Esophagus (tissue), 2 donors: ENCODE measurements around the gene ACAD10. TPM values are rescaled to one million over a fixed set of nuclear protein-coding genes. Genes with fewer than 3 reads are reported as not detected.
A peak's percentile ranks its signal among the peaks of the same experiment; 100 is the strongest.

Experiments used
- H3K27ac ChIP-seq, 2 donors: one replicate each; pipeline ENCODE4 v1.5.1; 2013; ENCODE audit warnings: low read depth in 2 of 2, mild to moderate bottlenecking in 2 of 2, inconsistent platforms in 1 of 2, low read length in 1 of 2, moderate library complexity in 1 of 2
- H3K27me3 ChIP-seq, 2 donors: one replicate each; pipeline ENCODE4 v1.6.1; 2013; ENCODE audit warnings: low read length in 2 of 2, control low read depth in 1 of 2, mild to moderate bottlenecking in 1 of 2; ENCODE audit not compliant: insufficient read depth in 2 of 2, control insufficient read depth in 1 of 2
- H3K36me3 ChIP-seq, 2 donors: one replicate each; pipeline ENCODE4 v1.6.1; 2013; ENCODE audit warnings: low read length in 1 of 2; ENCODE audit not compliant: control insufficient read depth in 2 of 2, insufficient read depth in 2 of 2
- H3K4me1 ChIP-seq, 2 donors: one replicate each; pipeline ENCODE4 v1.6.1; 2013; ENCODE audit warnings: low read length in 1 of 2; ENCODE audit not compliant: control insufficient read depth in 2 of 2, insufficient read depth in 2 of 2
- H3K4me3 ChIP-seq, 2 donors: one replicate each; pipeline ENCODE4 v1.5.1; 2013; ENCODE audit warnings: low read length in 2 of 2, mild to moderate bottlenecking in 2 of 2, low read depth in 1 of 2, moderate library complexity in 1 of 2
- H3K9me3 ChIP-seq, 2 donors: one replicate each; pipeline ENCODE4 v1.6.1; 2013; ENCODE audit warnings: mild to moderate bottlenecking in 2 of 2, low read depth in 1 of 2, low read length in 1 of 2, moderate library complexity in 1 of 2; ENCODE audit not compliant: control insufficient read depth in 2 of 2, insufficient read depth in 1 of 2
- WGBS, 2 donors: extraction: QIAGEN DNeasy Blood & Tissue Kit; methylation state at CpG; one replicate each; pipeline ENCODE4 v1.1.7; 2013; 5-methylcytosine and 5-hydroxymethylcytosine counted together
- polyA plus RNA-seq, 2 donors: library from polyadenylated mRNA; stranded (reverse); fragments of 200-250 nt; gene quantifications; one replicate each; pipeline ENCODE4 v1.2.3, GENCODE V29; 2013
- donor health status: healthy with polysubstance abuse.
- donor health status: Bipolar disorder and iron deficiency.

The ACAD10 gene
- polyA plus RNA-seq, 2 donors: 8.2 to 18.3 TPM

- H3K4me3 ChIP-seq: peak overlapping the region; percentile 57 to 72
- H3K9me3 ChIP-seq: no peaks in the 10 kb centered on the region
- no peaks in the 10 kb centered on the region for H3K36me3 ChIP-seq
- no peaks in the 10 kb centered on the region for H3K27me3 ChIP-seq
- peaks cover 5 to 16% of the 10 kb centered on the region in 2 donors for H3K4me1 ChIP-seq
- WGBS, 2 donors: 12 to 19% methylated on average over 18 of the region's 18 CpGs
- peak overlapping the region; percentile 75 to 79 for H3K27ac ChIP-seq
These were observed 81.7 kb downstream of the ACAD10 start for GRCh38 chr12:111767362-111768158.

- H3K4me1 ChIP-seq: peaks cover 5 to 21% of the 10 kb centered on the region in 2 donors
These were observed 82.5 kb downstream of the ACAD10 start for GRCh38 chr12:111768159-111768895.

GRCh38 chr12:111769599-111769998 lies 83.7 kb downstream of the ACAD10 start:
- Histone ChIP-seq H3K9me3 (no peaks in the 10 kb centered on the region), H3K4me3 (no peak overlapping the region), H3K4me1 (peaks cover 5 to 26% of the 10 kb centered on the region in 2 donors), H3K36me3 (no peaks in the 10 kb centered on the region), H3K27ac (no peak overlapping the region), H3K27me3 (no peaks in the 10 kb centered on the region)
- 65 to 73% methylated on average over 8 of the region's 8 CpGs for WGBS, 2 donors

More at GRCh38 chr12:111768159-111768895, 82.5 kb downstream of the ACAD10 start:
- Histone ChIP-seq H3K27me3 (no peaks in the 10 kb centered on the region), H3K27ac (peak overlapping the region; percentile 23 to 70), H3K36me3 (no peaks in the 10 kb centered on the region), H3K4me3 (peak overlapping the region; percentile 33 to 57), H3K9me3 (no peaks in the 10 kb centered on the region)
- 60 to 68% methylated on average over 9 of the region's 9 CpGs for WGBS, 2 donors

GRCh38 chr12:111773801-111774551 lies 88.1 kb downstream of the ACAD10 start:
- H3K9me3 ChIP-seq: no peaks in the 10 kb centered on the region
- peak overlapping the region; percentile 91 to 95 for H3K27ac ChIP-seq
- 25 to 31% methylated on average over 17 of the region's 17 CpGs for WGBS, 2 donors
- H3K36me3 ChIP-seq: peaks cover 0 to 5% of the 10 kb centered on the region in 2 donors
- H3K4me3 ChIP-seq: no peak overlapping the region
- H3K4me1 ChIP-seq: peaks cover 15 to 35% of the 10 kb centered on the region in 2 donors
- no peaks in the 10 kb centered on the region for H3K27me3 ChIP-seq

GRCh38 chr12:111775205-111776193 lies 89.6 kb downstream of the ACAD10 start:
- peaks cover 0 to 5% of the 10 kb centered on the region in 2 donors for H3K36me3 ChIP-seq
- peaks cover 14 to 31% of the 10 kb centered on the region in 2 donors for H3K4me1 ChIP-seq
- WGBS, 2 donors: 12 to 19% methylated on average over 15 of the region's 15 CpGs
- no peaks in the 10 kb centered on the region for H3K9me3 ChIP-seq
- peak overlapping the region; percentile 91 to 95 for H3K27ac ChIP-seq
- H3K4me3 ChIP-seq: no peak overlapping the region
- no peaks in the 10 kb centered on the region for H3K27me3 ChIP-seq

GRCh38 chr12:111776836-111777344 lies 91.0 kb downstream of the ACAD10 start:
- Histone ChIP-seq H3K9me3 (no peaks in the 10 kb centered on the region), H3K36me3 (peaks cover 0 to 8% of the 10 kb centered on the region in 2 donors), H3K27me3 (no peaks in the 10 kb centered on the region), H3K4me3 (no peak overlapping the region), H3K4me1 (peaks cover 12 to 31% of the 10 kb centered on the region in 2 donors), H3K27ac (peak overlapping the region; percentile 36 to 65)
- WGBS, 2 donors: 54% methylated on average over 3 of the region's 3 CpGs

GRCh38 chr12:111777345-111778045 lies 91.6 kb downstream of the ACAD10 start:
- Histone ChIP-seq H3K27ac (peak overlapping the region; percentile 36 to 65), H3K4me3 (no peak overlapping the region), H3K36me3 (peaks cover 0 to 8% of the 10 kb centered on the region in 2 donors), H3K27me3 (no peaks in the 10 kb centered on the region), H3K4me1 (peaks cover 12 to 31% of the 10 kb centered on the region in 2 donors), H3K9me3 (no peaks in the 10 kb centered on the region)
- WGBS, 2 donors: 46 to 63% methylated on average over 16 of the region's 16 CpGs

GRCh38 chr12:111780166-111780565 lies 94.3 kb downstream of the ACAD10 start:
- WGBS, 2 donors: 92% methylated on average over 10 of the region's 10 CpGs
- no peaks in the 10 kb centered on the region for H3K9me3 ChIP-seq
- H3K4me3 ChIP-seq: no peak overlapping the region
- H3K4me1 ChIP-seq: peaks cover 14 to 15% of the 10 kb centered on the region in 2 donors
- H3K27me3 ChIP-seq: no peaks in the 10 kb centered on the region
- peak overlapping the region in 1 of 2 donors; percentile 68 for H3K27ac ChIP-seq
- peaks cover 4 to 26% of the 10 kb centered on the region in 2 donors for H3K36me3 ChIP-seq
